A673 (cell line): ENCODE measurements around the gene ZNF234.

Experiments used
- CTCF ChIP-seq: fragments of 300-800, 200-600 bp; sonication (generic); conservative IDR thresholded peaks from 2 replicates; pipeline ENCODE4 v1.5.1; 2017; ENCODE audit warnings: low read depth, mild to moderate bottlenecking, antibody characterized with exemption, low read length, moderate library complexity, mixed read lengths
- EZH2 ChIP-seq: fragments of 200-600 bp; sonication (generic); IDR thresholded peaks from 2 replicates; pipeline ENCODE4 v1.6.1; 2017; ENCODE audit warnings: borderline replicate concordance, low read depth, mild to moderate bottlenecking, mixed read lengths, antibody characterized with exemption, low read length; ENCODE audit not compliant: poor library complexity, severe bottlenecking

- TF ChIP-seq EZH2: no peak
- no peak for TF ChIP-seq CTCF
Observed at GRCh38 chr19:44176590-44176989, 35.2 kb downstream of the ZNF234 start.
